PC-9 (cell line): ENCODE results near the gene CRHR2. TPM values are rescaled to one million over a fixed set of nuclear protein-coding genes. Genes with fewer than 3 reads are reported as not detected.

Experiments
- BruUV-seq: library from RNA; stranded (reverse); fragments of 400-500 nt; replicated peaks from 2 replicates; lab custom pipeline; 2021; lab: Mats Ljungman, UMichigan
- CTCF ChIA-PET: fragments of 300-600 bp; sonication (Branson Sonifier 250); formaldehyde crosslinking; loops from one replicate; lab custom pipeline; 2022; ENCODE audit warnings: antibody characterized with exemption; lab: Charles Lee
- POLR2A ChIA-PET: fragments of 300-600 bp; sonication (Branson Sonifier 250); formaldehyde crosslinking; loops from one replicate; lab custom pipeline; 2022; ENCODE audit warnings: antibody characterized with exemption; ENCODE audit not compliant: unreplicated experiment; lab: Charles Lee
- DNase-seq, 2 experiments: peaks; one replicate each; pipeline versions ENCODE4 v3.0.0 to v3.0.0-alpha.2; 2015 to 2022; ENCODE audit warnings: mixed read lengths in 1 of 2
- H2AFZ ChIP-seq: fragments of 200-600 bp; sonication (generic); 2 replicates; pipeline ENCODE4 v1.8.1; 2017; ENCODE audit warnings: antibody characterized with exemption
- H3F3A ChIP-seq: fragments of 200-600 bp; sonication (generic); 2 replicates; pipeline ENCODE4 v1.8.1; 2017; ENCODE audit warnings: antibody characterized with exemption, mild to moderate bottlenecking, low read depth; ENCODE audit not compliant: insufficient read depth
- H3K27ac ChIP-seq: fragments of 200-600 bp; sonication (generic); 2 replicates; pipeline ENCODE4 v1.6.1; 2016; ENCODE audit warnings: mixed run types
- H3K27me3 ChIP-seq: fragments of 200-600 bp; sonication (generic); 2 replicates; pipeline ENCODE4 v1.6.1; 2016; ENCODE audit warnings: low read depth, mixed run types; ENCODE audit not compliant: insufficient read depth
- H3K36me3 ChIP-seq: fragments of 200-600 bp; sonication (generic); 2 replicates; pipeline ENCODE4 v1.6.1; 2016; ENCODE audit warnings: low read depth, mixed run types
- H3K4me1 ChIP-seq: fragments of 200-600 bp; sonication (generic); replicated peaks from 2 replicates; pipeline ENCODE4 v1.6.1; 2016; ENCODE audit warnings: mixed run types; ENCODE audit not compliant: insufficient read depth
- H3K4me2 ChIP-seq: fragments of 200-600 bp; sonication (generic); 2 replicates; pipeline ENCODE4 v1.6.1; 2017; ENCODE audit warnings: mixed run types
- H3K4me3 ChIP-seq: fragments of 200-600 bp; sonication (generic); 2 replicates; pipeline ENCODE4 v1.6.1; 2016; ENCODE audit warnings: mixed run types
- H3K79me2 ChIP-seq: fragments of 200-600 bp; sonication (generic); 2 replicates; pipeline ENCODE4 v1.6.1; 2017; ENCODE audit warnings: low read depth, mixed run types
- H3K9me2 ChIP-seq: fragments of 200-600 bp; sonication (generic); 2 replicates; pipeline ENCODE4 v1.8.1; 2017; ENCODE audit warnings: mild to moderate bottlenecking; ENCODE audit not compliant: insufficient read depth
- H3K9me3 ChIP-seq: fragments of 200-600 bp; sonication (generic); 2 replicates; pipeline ENCODE4 v1.8.1; 2016; ENCODE audit warnings: low read depth; ENCODE audit not compliant: insufficient read depth
- H4K20me1 ChIP-seq: fragments of 200-600 bp; sonication (generic); 2 replicates; pipeline ENCODE4 v1.8.1; 2017; ENCODE audit not compliant: insufficient read depth
- EZH2 ChIP-seq: fragments of 200-600 bp; sonication (generic); IDR thresholded peaks from 2 replicates; pipeline ENCODE4 v1.8.0; 2017; ENCODE audit warnings: antibody characterized with exemption, low read depth
- intact Hi-C: fragments of 100-400 bp; cut with micrococcal nuclease; formaldehyde crosslinking; loops from one replicate; pipeline ENCODE4 v1.10.0; 2022; ENCODE audit not compliant: unreplicated experiment
- total RNA-seq: library from RNA; stranded (reverse); gene quantifications from 2 replicates; pipeline ENCODE4 v1.2.3, GENCODE V29; 2021
- TF ChIP-seq, protein P1 (sequence below): fragments of 200-600 bp; sonication (generic); conservative IDR thresholded peaks from 2 replicates; pipeline ENCODE4 v1.6.1; 2017; ENCODE audit warnings: mixed run types, antibody characterized with exemption, mild to moderate bottlenecking, moderate library complexity

CRHR2 gene
- total RNA-seq, 1 experiment from 2014 or later: not detected

DNA sequence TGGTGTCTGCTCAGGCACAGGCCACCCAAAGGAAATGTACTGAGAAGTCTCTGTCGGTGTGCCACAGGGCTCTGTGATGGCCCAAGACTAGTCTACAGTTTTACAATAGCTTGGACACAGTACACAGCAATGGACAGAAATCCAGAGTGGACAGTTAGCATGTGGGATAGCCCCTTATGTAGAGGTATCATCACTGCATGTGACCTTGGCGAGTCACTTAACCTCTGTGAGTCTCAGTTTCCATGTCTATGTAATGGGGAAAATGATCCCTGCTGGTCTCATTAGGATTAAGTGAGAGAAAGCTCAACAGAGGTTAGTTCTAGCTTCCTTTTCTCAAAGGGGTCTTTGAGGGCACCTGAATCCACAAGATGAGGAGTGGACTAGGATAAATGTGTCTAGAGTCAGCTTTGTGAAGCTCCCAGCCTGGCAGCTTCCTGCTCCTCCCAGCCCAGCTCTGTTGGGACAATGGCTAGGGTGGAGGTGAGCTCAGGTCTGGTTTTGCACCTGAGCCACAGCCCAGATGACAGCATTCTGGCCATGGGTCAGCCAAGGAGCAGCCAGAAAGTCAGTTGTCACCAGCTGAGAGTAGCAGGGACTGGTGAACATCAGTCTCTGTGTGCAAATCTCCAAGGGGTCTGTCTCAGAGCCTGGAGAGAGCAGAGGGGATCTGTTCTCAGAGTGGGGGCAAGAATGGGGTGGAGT is 17.9 kb downstream of the CRHR2 start:
- Histone ChIP-seq H3K79me2 (no peaks in the 10 kb centered on the region), H3K27me3 (peaks cover 94% of the 10 kb centered on the region), H3K4me3 (no peak overlapping the region), H2AFZ (no peak overlapping the region), H3F3A (no peaks in the 10 kb centered on the region), H3K36me3 (no peaks in the 10 kb centered on the region), H4K20me1 (no peaks in the 10 kb centered on the region), H3K9me2 (no peaks in the 10 kb centered on the region), H3K4me1 (no peaks in the 10 kb centered on the region), H3K9me3 (no peaks in the 10 kb centered on the region), H3K27ac (no peak overlapping the region), H3K4me2 (no peak overlapping the region)
- BruUV-seq: no TSS peak
- POLR2A ChIA-PET: interaction anchor here (0.6 kb wide), 1 partner anchor 46 kb away, joined by 8 read pairs; no protein-coding TSS in a partner anchor
- TF ChIP-seq, protein P1, sequence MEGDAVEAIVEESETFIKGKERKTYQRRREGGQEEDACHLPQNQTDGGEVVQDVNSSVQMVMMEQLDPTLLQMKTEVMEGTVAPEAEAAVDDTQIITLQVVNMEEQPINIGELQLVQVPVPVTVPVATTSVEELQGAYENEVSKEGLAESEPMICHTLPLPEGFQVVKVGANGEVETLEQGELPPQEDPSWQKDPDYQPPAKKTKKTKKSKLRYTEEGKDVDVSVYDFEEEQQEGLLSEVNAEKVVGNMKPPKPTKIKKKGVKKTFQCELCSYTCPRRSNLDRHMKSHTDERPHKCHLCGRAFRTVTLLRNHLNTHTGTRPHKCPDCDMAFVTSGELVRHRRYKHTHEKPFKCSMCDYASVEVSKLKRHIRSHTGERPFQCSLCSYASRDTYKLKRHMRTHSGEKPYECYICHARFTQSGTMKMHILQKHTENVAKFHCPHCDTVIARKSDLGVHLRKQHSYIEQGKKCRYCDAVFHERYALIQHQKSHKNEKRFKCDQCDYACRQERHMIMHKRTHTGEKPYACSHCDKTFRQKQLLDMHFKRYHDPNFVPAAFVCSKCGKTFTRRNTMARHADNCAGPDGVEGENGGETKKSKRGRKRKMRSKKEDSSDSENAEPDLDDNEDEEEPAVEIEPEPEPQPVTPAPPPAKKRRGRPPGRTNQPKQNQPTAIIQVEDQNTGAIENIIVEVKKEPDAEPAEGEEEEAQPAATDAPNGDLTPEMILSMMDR: no peak
- CTCF ChIA-PET: interaction anchor here (0.5 to 0.6 kb wide), 2 partner anchors 310 to 348 kb away, joined by 6 read pairs; no protein-coding TSS in a partner anchor
- intact Hi-C loops: no loop called here
- DNase-seq: no peak

DNA sequence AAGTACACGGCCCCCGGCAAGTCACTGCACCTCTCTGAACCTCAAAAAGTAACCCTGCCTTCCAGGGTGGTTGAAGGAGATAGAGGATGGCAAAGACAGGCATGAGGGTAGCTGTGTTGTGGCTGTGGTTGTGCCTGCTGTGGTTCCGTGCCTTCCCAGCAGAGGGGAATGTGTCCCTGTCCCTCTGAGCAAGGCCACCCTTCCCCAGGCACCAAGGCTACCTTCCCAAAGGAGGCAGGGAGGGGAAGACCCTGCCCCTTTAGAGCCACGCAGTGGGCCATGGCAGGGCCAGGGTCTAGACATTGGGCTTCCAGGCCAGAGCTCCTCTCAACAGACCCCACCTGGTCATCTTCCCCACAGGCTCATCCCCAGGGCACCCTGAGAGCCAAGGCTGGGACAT is 18.8 kb downstream of the CRHR2 start:
- intact Hi-C loops: no loop called here
- POLR2A ChIA-PET: no interaction called here

DNA sequence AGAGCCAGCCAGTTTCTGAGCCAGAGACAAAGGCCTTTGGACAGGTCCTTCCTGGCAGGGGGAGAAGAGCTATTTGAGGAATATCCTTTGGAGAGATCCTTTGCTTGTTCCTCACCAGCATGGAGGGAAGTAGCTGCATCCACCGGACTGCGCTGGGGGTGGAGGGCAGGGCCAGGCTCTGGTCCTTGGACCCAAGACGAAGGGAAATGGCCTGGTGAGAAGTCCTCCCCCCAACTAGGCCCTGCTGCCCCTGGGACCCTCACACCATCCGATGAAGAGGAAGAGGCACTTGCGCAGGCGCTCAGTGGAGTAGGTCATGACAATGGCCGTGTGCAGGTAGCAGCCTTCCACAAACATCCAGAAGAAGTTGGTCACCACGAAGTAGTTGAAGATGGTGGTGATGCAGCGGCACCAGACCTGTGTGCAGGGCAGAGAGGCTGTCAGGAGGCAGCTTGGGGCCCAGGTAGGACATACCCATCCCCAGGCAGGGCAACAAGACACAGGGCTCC is 19.8 kb downstream of the CRHR2 start:
- intact Hi-C loops: no loop called here
- ChIA-PET POLR2A (no interaction called here), CTCF (no interaction called here)
- Histone ChIP-seq H2AFZ (no peak overlapping the region), H3K36me3 (no peaks in the 10 kb centered on the region), H4K20me1 (no peaks in the 10 kb centered on the region), H3K79me2 (no peaks in the 10 kb centered on the region), H3F3A (no peaks in the 10 kb centered on the region), H3K9me3 (no peaks in the 10 kb centered on the region), H3K27me3 (peaks cover 78% of the 10 kb centered on the region), H3K9me2 (no peaks in the 10 kb centered on the region), H3K27ac (no peak overlapping the region), H3K4me1 (no peaks in the 10 kb centered on the region), H3K4me2 (no peak overlapping the region), H3K4me3 (no peak overlapping the region)
- DNase-seq: no peak
- no peak for TF ChIP-seq EZH2
- TF ChIP-seq, protein P1: no peak
- BruUV-seq: no TSS peak

More for the DNA sequence above, 18.8 kb downstream of the CRHR2 start:
- no peaks in the 10 kb centered on the region for H3K9me3 ChIP-seq
- H2AFZ ChIP-seq: no peak overlapping the region
- H3K9me2 ChIP-seq: no peaks in the 10 kb centered on the region
- no peak overlapping the region for H3K4me2 ChIP-seq
- DNase-seq: no peak
- H3K27me3 ChIP-seq: peaks cover 88% of the 10 kb centered on the region
- CTCF ChIA-PET: interaction anchor here (0.5 to 0.6 kb wide), 2 partner anchors 311 to 349 kb away, joined by 6 read pairs; no protein-coding TSS in a partner anchor
- H3K4me1 ChIP-seq: no peaks in the 10 kb centered on the region
- no peaks in the 10 kb centered on the region for H3F3A ChIP-seq
- TF ChIP-seq, protein P1: no peak
- no peak for TF ChIP-seq EZH2
- H3K36me3 ChIP-seq: no peaks in the 10 kb centered on the region
- no peaks in the 10 kb centered on the region for H4K20me1 ChIP-seq
- H3K4me3 ChIP-seq: no peak overlapping the region
- H3K27ac ChIP-seq: no peak overlapping the region
- BruUV-seq: no TSS peak
- no peaks in the 10 kb centered on the region for H3K79me2 ChIP-seq
